HFFc6 (cell line): ENCODE data around the gene REV3L. TPM values are rescaled to one million over a fixed set of nuclear protein-coding genes. Genes with fewer than 3 reads are reported as not detected.

Source experiments
- DNase-seq: peaks from one replicate; pipeline ENCODE4 v3.0.0-alpha.2; 2018
- H3K27ac Mint-ChIP-seq: 2 replicates; pipeline ENCODE4 v1.8.0; 2020; ENCODE audit warnings: mild to moderate bottlenecking, mixed read lengths
- H3K27me3 Mint-ChIP-seq: 2 replicates; pipeline ENCODE4 v1.8.0; 2021; ENCODE audit warnings: mild to moderate bottlenecking, moderate library complexity, mixed read lengths; ENCODE audit not compliant: insufficient read depth
- H3K36me3 Mint-ChIP-seq: 2 replicates; pipeline ENCODE4 v1.8.0; 2021; ENCODE audit warnings: low read depth, mixed read lengths
- H3K4me1 Mint-ChIP-seq: 2 replicates; pipeline ENCODE4 v1.8.0; 2020; ENCODE audit warnings: low read depth, mixed read lengths
- H3K4me3 Mint-ChIP-seq: 2 replicates; pipeline ENCODE4 v1.8.0; 2020; ENCODE audit warnings: mild to moderate bottlenecking, moderate library complexity, mixed read lengths
- H3K9me3 Mint-ChIP-seq: 2 replicates; pipeline ENCODE4 v1.8.0; 2020; ENCODE audit warnings: mild to moderate bottlenecking, mixed read lengths
- CTCF ChIP-seq: fragments of 200-600 bp; sonication (generic); IDR thresholded peaks from 2 replicates; pipeline ENCODE4 v1.5.0; 2021; ENCODE audit warnings: antibody characterized with exemption, mild to moderate bottlenecking
- total RNA-seq, 6 experiments: library from RNA; stranded (reverse); fragmentation: NEBNext Ultra II Directional; extraction: Animal tissue kit (Norgen Biotek cat#: 25700); gene quantifications; 2 replicates in 1 of 6; 3 replicates in 5 of 6; pipeline ENCODE4 v1.2.3, GENCODE V29; 2021

The REV3L gene
- total RNA-seq, 6 experiments from 2014 or later: 22.4 to 36.3 (median 31.2) TPM

- H3K27ac Mint-ChIP-seq: no peak overlapping the region
- no peak for DNase-seq
- peaks cover 18% of the 10 kb centered on the region for H3K9me3 Mint-ChIP-seq
- TF ChIP-seq CTCF: no peak
- H3K4me1 Mint-ChIP-seq: peaks cover 10% of the 10 kb centered on the region
- no peak overlapping the region for H3K4me3 Mint-ChIP-seq
- peaks cover 70% of the 10 kb centered on the region for H3K36me3 Mint-ChIP-seq
- no peaks in the 10 kb centered on the region; the same call in none of the 2 replicates for H3K27me3 Mint-ChIP-seq
Measured at GRCh38 chr6:111276335-111276734, 206.7 kb downstream of the REV3L start.

- no peak for DNase-seq
- H3K4me3 Mint-ChIP-seq: no peak overlapping the region
- no peak for TF ChIP-seq CTCF
- no peak overlapping the region for H3K27ac Mint-ChIP-seq
- peaks cover 65% of the 10 kb centered on the region for H3K36me3 Mint-ChIP-seq
- peaks cover under 1% of the 10 kb centered on the region; the same call in 1 of the 2 replicates for H3K4me1 Mint-ChIP-seq
- H3K27me3 Mint-ChIP-seq: no peaks in the 10 kb centered on the region; the same call in none of the 2 replicates
- peaks cover 18% of the 10 kb centered on the region for H3K9me3 Mint-ChIP-seq
Measured at GRCh38 chr6:111274593-111275217, 208.3 kb downstream of the REV3L start.

- TF ChIP-seq CTCF: no peak
- Mint-ChIP-seq H3K4me3 (no peak overlapping the region), H3K27ac (no peak overlapping the region), H3K27me3 (no peaks in the 10 kb centered on the region; the same call in 1 of the 2 replicates), H3K36me3 (peaks cover 60% of the 10 kb centered on the region), H3K4me1 (peaks cover 36% of the 10 kb centered on the region), H3K9me3 (peaks cover 13% of the 10 kb centered on the region)
- DNase-seq: no peak
Measured at GRCh38 chr6:111270121-111270520, 212.9 kb downstream of the REV3L start.

GRCh38 chr6:111269401-111269970, 213.5 kb downstream of the REV3L start:
- Mint-ChIP-seq H3K4me3 (no peak overlapping the region), H3K4me1 (peaks cover 36% of the 10 kb centered on the region), H3K9me3 (peaks cover 6% of the 10 kb centered on the region), H3K36me3 (peaks cover 54% of the 10 kb centered on the region), H3K27ac (no peak overlapping the region), H3K27me3 (no peaks in the 10 kb centered on the region; the same call in 1 of the 2 replicates)
- DNase-seq: no peak
- TF ChIP-seq CTCF: no peak

- Mint-ChIP-seq H3K27me3 (no peaks in the 10 kb centered on the region; the same call in 1 of the 2 replicates), H3K27ac (no peak overlapping the region), H3K9me3 (no peaks in the 10 kb centered on the region), H3K4me1 (peaks cover 48% of the 10 kb centered on the region), H3K4me3 (no peak overlapping the region), H3K36me3 (peaks cover 39% of the 10 kb centered on the region)
- no peak for DNase-seq
- no peak for TF ChIP-seq CTCF
Measured at GRCh38 chr6:111267764-111268333, 215.2 kb downstream of the REV3L start.
